ENCODE measurements around the gene NFYA. TPM values are rescaled to one million over a fixed set of nuclear protein-coding genes. Genes with fewer than 3 reads are reported as not detected.

Gene NFYA
- total RNA-seq, 2 experiments from 2014 or later = 26.2 to 29.8 TPM

DNA sequence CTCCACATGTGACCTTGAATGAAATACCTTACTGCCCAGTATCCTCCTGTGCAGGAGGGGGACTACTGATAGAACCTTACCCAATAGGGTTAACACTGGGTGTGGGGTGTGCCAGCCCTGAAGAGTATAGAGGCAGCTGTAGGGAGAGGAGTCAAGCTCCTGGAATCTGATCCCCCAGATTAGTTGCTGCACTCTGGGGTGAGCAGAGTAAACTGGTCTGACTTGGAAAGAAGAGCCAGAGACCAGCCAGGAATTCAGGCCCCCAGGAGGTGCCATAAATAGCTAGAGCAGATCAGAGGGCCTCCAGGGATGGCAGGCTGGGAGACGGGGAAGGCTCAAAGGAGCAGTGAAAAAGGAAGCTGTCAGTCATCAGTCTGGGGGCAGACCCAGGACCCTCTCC, 23.3 kb upstream of the NFYA start:
- H3K27me3 Mint-ChIP-seq = no peaks in the 10 kb centered on the region
- peaks cover 17% of the 10 kb centered on the region for H3K4me1 Mint-ChIP-seq
- no peak for DNase-seq
- peaks cover 6% of the 10 kb centered on the region for H3K36me3 Mint-ChIP-seq (ENCODE audit: low read depth)
- POLR2A ChIA-PET = interaction anchor here (1.4 kb wide), 1 partner anchor 23 kb away, joined by 4 read pairs; the partner anchor contains the start of gene NFYA
- no peak overlapping the region for H3K4me3 Mint-ChIP-seq
- CTCF ChIA-PET = interaction anchor here (0.8 to 1.8 kb wide), 3 partner anchors 9 to 20 kb away, joined by 3 to 9 read pairs (median 3); partner anchors contain the start of gene UNC5CL
- H3K9me3 Mint-ChIP-seq = no peaks in the 10 kb centered on the region
- H3K27ac Mint-ChIP-seq = no peak overlapping the region

GRCh38 chr6:41049955-41050354, 22.8 kb upstream of the NFYA start:
- CTCF ChIA-PET = interaction anchor here (0.8 to 1.8 kb wide), 3 partner anchors 9 to 19 kb away, joined by 3 to 9 read pairs (median 3); partner anchors contain the start of gene UNC5CL
- no peak for DNase-seq

GRCh38 chr6:41050536-41050935, 22.2 kb upstream of the NFYA start:
- H3K27me3 Mint-ChIP-seq = no peaks in the 10 kb centered on the region
- DNase-seq = no peak
- no peaks in the 10 kb centered on the region for H3K9me3 Mint-ChIP-seq
- no peak overlapping the region for H3K27ac Mint-ChIP-seq
- POLR2A ChIA-PET = interaction anchor here (1.4 to 2.3 kb wide), 2 partner anchors 20 to 22 kb away, joined by 4 to 8 read pairs; partner anchors contain the start of gene NFYA
- no peak overlapping the region for H3K4me3 Mint-ChIP-seq
- peaks cover 6% of the 10 kb centered on the region for H3K36me3 Mint-ChIP-seq (ENCODE audit: low read depth)
- H3K4me1 Mint-ChIP-seq = peaks cover 17% of the 10 kb centered on the region
- CTCF ChIA-PET = interaction anchor here (1.2 kb wide), 1 partner anchor 8 kb away, joined by 3 read pairs; no protein-coding TSS in a partner anchor

More at GRCh38 chr6:41049955-41050354, 22.8 kb upstream of the NFYA start:
- Mint-ChIP-seq H3K36me3 (ENCODE audit: low read depth) (peaks cover 6% of the 10 kb centered on the region), H3K27me3 (no peaks in the 10 kb centered on the region), H3K27ac (no peak overlapping the region), H3K4me3 (no peak overlapping the region), H3K4me1 (peaks cover 17% of the 10 kb centered on the region), H3K9me3 (no peaks in the 10 kb centered on the region)
- POLR2A ChIA-PET = interaction anchor here (1.4 kb wide), 1 partner anchor 23 kb away, joined by 4 read pairs; the partner anchor contains the start of gene NFYA

GRCh38 chr6:41051873-41052272, 20.9 kb upstream of the NFYA start:
- peaks cover 6% of the 10 kb centered on the region for H3K36me3 Mint-ChIP-seq (ENCODE audit: low read depth)
- ChIA-PET CTCF (interaction anchor here (5.1 to 6.6 kb wide), 2 partner anchors 11 to 24 kb away, joined by 36 to 38 read pairs; partner anchors contain the start of genes TSPO2 and UNC5CL), POLR2A (interaction anchor here (1.5 to 3.6 kb wide), 3 partner anchors 17 to 24 kb away, joined by 5 to 15 read pairs (median 8); no protein-coding TSS in a partner anchor)
- H3K27ac Mint-ChIP-seq = peak overlapping the region; percentile 71
- peaks cover 17% of the 10 kb centered on the region for H3K4me1 Mint-ChIP-seq
- H3K9me3 Mint-ChIP-seq = no peaks in the 10 kb centered on the region
- H3K4me3 Mint-ChIP-seq = no peak overlapping the region
- no peak for DNase-seq
- no peaks in the 10 kb centered on the region for H3K27me3 Mint-ChIP-seq

GRCh38 chr6:41053041-41053440, 19.7 kb upstream of the NFYA start, which contains the start of gene APOBEC2:
APOBEC2 (plus strand) TSS chr6:41053202; CDS start chr6:41053348, 146 bp downstream.
- ChIA-PET CTCF (interaction anchor here (5.1 to 6.6 kb wide), 2 partner anchors 12 to 25 kb away, joined by 36 to 38 read pairs; partner anchors contain the start of genes TSPO2 and UNC5CL), POLR2A (interaction anchor here (1.3 to 3.8 kb wide), 5 partner anchors 16 to 25 kb away, joined by 3 to 23 read pairs (median 8); no protein-coding TSS in a partner anchor)
- no peak for DNase-seq
- H3K4me1 Mint-ChIP-seq = peaks cover 17% of the 10 kb centered on the region
- H3K36me3 Mint-ChIP-seq (ENCODE audit: low read depth) = peaks cover 6% of the 10 kb centered on the region
- H3K27ac Mint-ChIP-seq = peak within 1 kb of the TSS; percentile 71
- no peak within 1 kb of the TSS for H3K4me3 Mint-ChIP-seq
- no peaks in the 10 kb centered on the region for H3K27me3 Mint-ChIP-seq
- H3K9me3 Mint-ChIP-seq = no peaks in the 10 kb centered on the region

DNA sequence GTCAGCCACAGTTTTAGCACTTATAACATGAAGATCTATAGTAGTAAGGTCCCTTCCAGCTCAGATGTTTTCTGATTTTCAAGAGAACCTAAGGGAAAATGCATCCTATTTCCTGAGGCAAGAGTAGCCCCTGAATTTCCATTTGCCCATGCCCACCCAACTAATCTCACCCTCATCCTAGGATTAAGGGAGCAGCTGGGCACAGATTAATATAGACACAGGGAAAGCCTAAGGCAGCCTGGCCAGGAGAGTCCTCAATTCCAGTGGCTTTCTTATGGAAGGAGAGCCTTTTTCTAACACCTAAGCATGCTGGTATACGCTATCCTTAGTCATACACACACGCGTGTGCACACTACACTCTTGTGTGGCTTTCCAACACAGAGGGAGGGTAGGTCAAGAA, 18.3 kb upstream of the NFYA start:
- no peaks in the 10 kb centered on the region for H3K9me3 Mint-ChIP-seq
- peaks cover 6% of the 10 kb centered on the region for H3K36me3 Mint-ChIP-seq (ENCODE audit: low read depth)
- H3K4me1 Mint-ChIP-seq = peaks cover 20% of the 10 kb centered on the region
- H3K27me3 Mint-ChIP-seq = no peaks in the 10 kb centered on the region
- no peak for DNase-seq
- POLR2A ChIA-PET = interaction anchor here (3.6 to 3.8 kb wide), 2 partner anchors 16 to 26 kb away, joined by 15 to 23 read pairs; no protein-coding TSS in a partner anchor
- CTCF ChIA-PET = interaction anchor here (1.0 to 6.6 kb wide), 3 partner anchors 8 to 26 kb away, joined by 3 to 38 read pairs (median 36); partner anchors contain the start of genes TSPO2 and UNC5CL
- no peak overlapping the region for H3K27ac Mint-ChIP-seq
- no peak overlapping the region for H3K4me3 Mint-ChIP-seq

DNA sequence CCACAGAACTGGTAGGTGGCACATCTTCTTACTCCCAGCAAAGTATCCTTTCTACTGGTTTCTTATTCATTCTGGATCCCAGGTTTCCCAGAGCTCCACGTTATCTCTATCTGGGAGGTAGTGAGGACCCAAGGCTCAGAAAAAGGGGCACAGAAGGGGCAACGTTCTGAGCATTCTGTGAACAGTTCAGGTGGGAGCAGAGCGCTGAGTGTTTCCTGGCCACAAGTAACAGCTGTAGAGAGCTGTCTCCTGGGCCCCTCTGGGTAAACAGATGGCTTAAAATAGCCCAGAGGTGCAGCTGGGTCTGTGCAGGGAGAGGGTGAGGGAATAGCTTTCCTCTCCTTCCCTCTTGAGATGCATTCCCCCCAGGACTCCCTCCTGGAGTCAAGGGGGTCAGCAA, 17.6 kb upstream of the NFYA start:
- Mint-ChIP-seq H3K4me3 (no peak overlapping the region), H3K27me3 (no peaks in the 10 kb centered on the region), H3K36me3 (ENCODE audit: low read depth) (peaks cover 8% of the 10 kb centered on the region), H3K4me1 (peaks cover 20% of the 10 kb centered on the region), H3K27ac (no peak overlapping the region), H3K9me3 (no peaks in the 10 kb centered on the region)
- no peak for DNase-seq
- CTCF ChIA-PET = interaction anchor here (0.7 to 6.6 kb wide), 3 partner anchors 12 to 27 kb away, joined by 3 to 38 read pairs (median 36); partner anchors contain the start of genes TSPO2 and UNC5CL
- POLR2A ChIA-PET = interaction anchor here (1.5 to 3.8 kb wide), 3 partner anchors 9 to 27 kb away, joined by 4 to 23 read pairs (median 15); no protein-coding TSS in a partner anchor

- POLR2A ChIA-PET = interaction anchor here (1.2 to 3.8 kb wide), 5 partner anchors 11 to 29 kb away, joined by 3 to 23 read pairs (median 4); partner anchors contain the start of gene TSPO2
- CTCF ChIA-PET = interaction anchor here (0.6 to 6.6 kb wide), 7 partner anchors 9 to 264 kb away, joined by 3 to 36 read pairs (median 5); partner anchors contain the start of genes TSPO2 and UNC5CL
Measured at GRCh38 chr6:41056768-41057490, 15.8 kb upstream of the NFYA start.

DNA sequence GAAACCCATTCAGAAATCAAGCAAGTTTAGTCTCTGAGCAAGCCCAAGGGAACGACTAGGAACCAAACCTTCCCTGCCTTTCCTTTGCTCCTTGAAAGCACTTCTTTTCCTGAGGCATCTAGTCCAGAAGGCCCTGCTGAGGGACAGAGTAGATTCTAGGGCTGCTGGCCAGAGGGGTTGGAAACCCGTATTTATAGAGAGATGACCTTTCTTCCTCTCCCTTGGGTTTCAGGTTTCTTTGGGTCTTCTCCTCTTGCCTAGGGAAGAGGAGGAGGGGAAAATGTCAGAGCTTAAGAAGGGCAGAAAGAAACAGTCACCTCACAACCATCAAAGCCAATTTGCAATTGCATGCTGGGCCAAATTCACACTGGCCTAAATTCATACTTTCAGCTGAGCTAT, 14.0 kb upstream of the NFYA start:
- DNase-seq = no peak
- POLR2A ChIA-PET = interaction anchor here (1.3 to 2.0 kb wide), 3 partner anchors 10 to 14 kb away, joined by 3 to 7 read pairs (median 5); partner anchors contain the start of gene NFYA

More at GRCh38 chr6:41056768-41057490, 15.8 kb upstream of the NFYA start:
- H3K36me3 Mint-ChIP-seq (ENCODE audit: low read depth) = peaks cover 8% of the 10 kb centered on the region
- H3K4me3 Mint-ChIP-seq = no peak overlapping the region
- DNase-seq = no peak
- no peaks in the 10 kb centered on the region for H3K9me3 Mint-ChIP-seq
- H3K4me1 Mint-ChIP-seq = peaks cover 13% of the 10 kb centered on the region
- H3K27ac Mint-ChIP-seq = no peak overlapping the region
- no peaks in the 10 kb centered on the region for H3K27me3 Mint-ChIP-seq

DNA sequence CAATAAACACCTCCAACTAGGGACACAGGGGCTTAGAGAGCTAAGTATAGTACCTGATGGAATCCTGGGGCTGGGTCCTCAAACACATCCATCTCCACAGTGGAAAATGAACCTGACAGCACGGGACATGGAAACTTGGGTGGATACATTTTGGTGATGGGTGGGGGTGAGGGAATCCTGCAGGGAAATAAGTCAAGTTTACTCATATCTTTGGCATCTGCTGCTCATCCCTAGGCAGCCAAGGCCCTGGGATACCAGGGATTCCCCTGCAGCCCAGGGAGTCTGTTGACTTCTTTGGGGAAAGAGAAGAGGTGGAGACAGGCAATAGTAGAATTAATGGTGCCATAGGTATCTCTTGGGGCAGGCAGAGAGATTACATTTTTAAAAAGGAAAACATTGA, 13.2 kb upstream of the NFYA start:
- CTCF ChIA-PET = interaction anchor here (1.1 to 2.5 kb wide), 8 partner anchors 9 to 259 kb away, joined by 3 to 7 read pairs (median 4); no protein-coding TSS in a partner anchor
- Mint-ChIP-seq H3K9me3 (no peaks in the 10 kb centered on the region), H3K36me3 (ENCODE audit: low read depth) (peaks cover 16% of the 10 kb centered on the region), H3K4me3 (no peak overlapping the region), H3K27me3 (no peaks in the 10 kb centered on the region), H3K27ac (no peak overlapping the region), H3K4me1 (peaks cover 3% of the 10 kb centered on the region)
- POLR2A ChIA-PET = interaction anchor here (1.3 to 2.0 kb wide), 3 partner anchors 10 to 15 kb away, joined by 3 to 7 read pairs (median 5); partner anchors contain the start of gene NFYA
- DNase-seq = no peak

More for the DNA sequence above, 14.0 kb upstream of the NFYA start:
- no peak overlapping the region for H3K4me3 Mint-ChIP-seq
- H3K36me3 Mint-ChIP-seq (ENCODE audit: low read depth) = peaks cover 11% of the 10 kb centered on the region
- CTCF ChIA-PET = interaction anchor here (0.8 to 2.5 kb wide), 10 partner anchors 9 to 260 kb away, joined by 3 to 7 read pairs (median 3); no protein-coding TSS in a partner anchor
- H3K4me1 Mint-ChIP-seq = peaks cover 3% of the 10 kb centered on the region
- H3K9me3 Mint-ChIP-seq = no peaks in the 10 kb centered on the region
- no peaks in the 10 kb centered on the region for H3K27me3 Mint-ChIP-seq
- H3K27ac Mint-ChIP-seq = no peak overlapping the region

DNA sequence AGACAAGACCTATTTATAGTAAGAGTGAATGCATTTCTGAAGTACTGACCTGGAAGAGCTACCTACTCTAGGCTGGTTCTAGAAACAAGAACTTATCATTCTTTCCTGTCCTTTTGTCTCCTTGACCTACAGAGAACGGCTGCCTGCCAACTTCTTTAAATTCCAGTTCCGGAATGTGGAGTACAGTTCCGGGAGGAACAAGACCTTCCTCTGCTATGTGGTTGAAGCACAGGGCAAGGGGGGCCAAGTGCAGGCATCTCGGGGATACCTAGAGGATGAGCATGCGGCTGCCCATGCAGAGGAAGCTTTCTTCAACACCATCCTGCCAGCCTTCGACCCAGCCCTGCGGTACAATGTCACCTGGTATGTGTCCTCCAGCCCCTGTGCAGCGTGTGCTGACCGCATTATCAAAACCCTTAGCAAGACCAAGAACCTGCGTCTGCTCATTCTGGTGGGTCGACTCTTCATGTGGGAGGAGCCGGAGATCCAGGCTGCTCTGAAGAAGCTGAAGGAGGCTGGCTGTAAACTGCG, 11.5 kb upstream of the NFYA start:
- no peaks in the 10 kb centered on the region for H3K27me3 Mint-ChIP-seq

GRCh38 chr6:41062056-41062455, 10.7 kb upstream of the NFYA start:
- Mint-ChIP-seq H3K36me3 (ENCODE audit: low read depth) (peaks cover 35% of the 10 kb centered on the region), H3K27me3 (no peaks in the 10 kb centered on the region), H3K4me3 (no peak overlapping the region), H3K9me3 (no peaks in the 10 kb centered on the region), H3K4me1 (peaks cover 15% of the 10 kb centered on the region), H3K27ac (no peak overlapping the region)
- no peak for DNase-seq
- ChIA-PET POLR2A (interaction anchor here (1.0 kb wide), 1 partner anchor 9 kb away, joined by 5 read pairs; no protein-coding TSS in a partner anchor), CTCF (no interaction called here)

More for the DNA sequence above, 11.5 kb upstream of the NFYA start:
- no peak for DNase-seq
- no peak overlapping the region for H3K27ac Mint-ChIP-seq
- no peaks in the 10 kb centered on the region for H3K9me3 Mint-ChIP-seq
- peaks cover 27% of the 10 kb centered on the region for H3K36me3 Mint-ChIP-seq (ENCODE audit: low read depth)
- peaks cover 8% of the 10 kb centered on the region for H3K4me1 Mint-ChIP-seq
- CTCF ChIA-PET = interaction anchor here (0.7 kb wide), 1 partner anchor 15 kb away, joined by 4 read pairs; no protein-coding TSS in a partner anchor
- no peak overlapping the region for H3K4me3 Mint-ChIP-seq
- POLR2A ChIA-PET = interaction anchor here (1.0 kb wide), 1 partner anchor 10 kb away, joined by 5 read pairs; no protein-coding TSS in a partner anchor

All from activated CD4-positive, alpha-beta memory T cell treated with anti-CD3 and anti-CD28 coated beads, Interleukin-2, amount 10 ng/mL, durations not matched to agents 7 days and 5 days (primary cell).